ENCODE data around the gene CAPN5.

The CAPN5 gene

DNA sequence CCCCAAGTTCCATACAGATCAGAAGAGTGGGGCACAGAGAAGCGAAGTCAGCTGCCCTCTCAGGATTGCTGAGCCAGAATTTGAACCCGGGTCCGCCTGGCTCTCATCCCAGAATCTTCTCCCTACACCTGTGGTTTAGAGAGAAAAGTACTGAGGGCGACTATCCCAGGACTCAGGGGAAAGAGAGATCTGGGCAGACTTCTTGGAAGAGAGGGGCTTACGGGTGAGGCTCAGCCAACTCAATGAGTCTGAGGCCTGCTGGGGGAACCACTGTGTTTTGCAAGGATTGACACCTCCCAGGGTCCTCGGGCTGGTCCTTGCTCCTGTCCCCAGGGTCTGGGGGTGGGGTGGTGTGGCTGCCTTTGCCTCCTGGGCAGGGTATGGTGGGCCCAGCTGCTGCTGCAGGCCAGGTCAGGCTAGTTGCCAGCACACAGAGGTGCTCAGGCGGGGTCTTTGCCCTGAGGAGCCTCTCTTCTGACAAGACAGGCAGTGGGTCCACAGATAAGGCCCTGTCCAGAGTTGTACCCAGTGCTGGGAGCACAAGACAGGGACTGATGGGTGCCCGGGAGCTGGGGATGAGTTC lies 1.2 kb downstream of the CAPN5 start:
- no peak overlapping the region for H3K27ac Mint-ChIP-seq
- peaks cover 24% of the 10 kb centered on the region for H3K4me1 Mint-ChIP-seq
- peaks cover 5% of the 10 kb centered on the region for H3K36me3 Mint-ChIP-seq
- ATAC-seq (no peak), DNase-seq (ENCODE audit: low spot score in 2 of 2) (no peak)
- peak overlapping the region; percentile 75 for H3K4me3 Mint-ChIP-seq
- no peaks in the 10 kb centered on the region for H3K9me3 Mint-ChIP-seq

DNA sequence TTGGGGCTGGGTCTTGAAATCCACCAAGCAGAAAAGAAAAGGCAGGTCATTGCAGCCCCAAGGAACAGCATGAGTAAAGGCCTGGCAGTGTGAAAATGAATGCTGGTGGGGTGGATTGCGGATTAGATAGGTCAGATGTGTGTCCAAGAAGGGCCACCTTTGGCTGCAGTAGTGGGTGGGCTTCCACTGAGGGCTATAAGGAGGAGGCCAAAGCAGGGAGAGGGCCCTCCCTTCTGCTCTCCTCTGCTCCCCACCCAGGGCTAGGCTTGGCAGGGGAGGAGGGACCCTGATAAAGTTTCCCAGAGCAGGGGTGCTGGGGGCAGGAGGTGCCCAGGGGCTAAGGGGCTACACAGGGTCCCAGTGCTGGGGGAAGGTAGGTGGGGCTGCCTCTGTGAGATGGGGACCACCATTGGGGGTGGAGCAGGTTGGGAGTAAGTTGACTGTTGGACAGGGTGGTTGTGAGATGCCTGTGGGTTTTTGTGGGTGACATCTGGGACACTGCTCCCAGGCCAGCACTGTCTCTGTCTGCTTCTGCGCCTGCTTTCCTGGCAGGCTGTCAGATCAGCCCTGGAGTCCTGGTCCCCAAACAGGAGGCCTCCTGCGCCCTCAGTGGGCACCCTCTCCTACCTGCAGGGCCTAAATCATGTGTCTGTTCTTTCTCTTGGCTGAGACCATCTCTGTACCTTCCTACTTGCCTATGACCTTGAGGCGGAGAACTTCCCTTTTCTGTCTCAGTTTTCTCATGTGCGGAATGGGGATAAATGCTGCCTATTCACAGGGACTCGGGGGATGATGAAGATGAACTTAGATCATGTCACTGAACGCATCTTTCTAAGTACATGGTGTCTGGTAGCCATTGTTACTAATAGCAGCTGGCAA lies 1.9 kb downstream of the CAPN5 start:
- peaks cover 32% of the 10 kb centered on the region for H3K4me1 Mint-ChIP-seq
- peaks cover 5% of the 10 kb centered on the region for H3K36me3 Mint-ChIP-seq
- ATAC-seq (no peak), DNase-seq (ENCODE audit: low spot score in 2 of 2) (no peak)
- H3K4me3 Mint-ChIP-seq, result no peak overlapping the region
- no peak overlapping the region for H3K27ac Mint-ChIP-seq
- H3K9me3 Mint-ChIP-seq, result no peaks in the 10 kb centered on the region

DNA sequence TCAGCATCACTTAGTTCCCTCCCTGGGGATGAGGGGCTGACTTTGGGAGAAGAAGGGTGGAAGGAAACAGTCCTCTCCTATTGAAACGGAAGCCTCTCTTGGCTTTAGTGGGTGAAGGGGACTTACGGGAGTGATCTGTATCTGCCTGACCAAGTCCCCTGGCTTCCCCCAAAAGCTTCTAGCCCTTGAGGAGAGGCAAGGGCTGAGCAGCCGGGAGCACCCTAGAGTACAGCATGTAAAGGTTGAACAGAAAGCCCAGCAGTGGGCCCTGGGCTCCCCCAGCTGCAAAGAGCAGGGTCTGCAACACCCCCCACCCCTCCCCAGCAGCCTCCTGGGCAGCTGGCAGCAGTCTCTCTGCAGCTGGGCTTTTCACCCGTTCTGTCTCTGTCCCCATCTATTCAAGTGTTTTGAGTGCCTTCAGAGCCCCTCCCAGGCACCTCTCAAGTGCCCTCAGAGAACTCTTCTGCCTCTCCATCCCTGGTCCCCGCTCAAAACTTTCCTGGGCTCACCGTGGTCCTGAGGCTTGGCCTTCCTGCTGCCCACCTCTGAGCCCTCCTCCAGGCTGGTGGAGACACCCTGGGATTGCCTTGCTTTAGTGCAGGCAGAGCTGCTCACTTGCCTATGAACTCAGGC lies 2.7 kb downstream of the CAPN5 start:
- peaks cover 5% of the 10 kb centered on the region for H3K36me3 Mint-ChIP-seq
- no peak overlapping the region for H3K4me3 Mint-ChIP-seq
- H3K27ac Mint-ChIP-seq, result no peak overlapping the region
- H3K9me3 Mint-ChIP-seq, result no peaks in the 10 kb centered on the region
- peaks cover 39% of the 10 kb centered on the region for H3K4me1 Mint-ChIP-seq
- DNase-seq (ENCODE audit: low spot score in 2 of 2) (no peak), ATAC-seq (no peak)

DNA sequence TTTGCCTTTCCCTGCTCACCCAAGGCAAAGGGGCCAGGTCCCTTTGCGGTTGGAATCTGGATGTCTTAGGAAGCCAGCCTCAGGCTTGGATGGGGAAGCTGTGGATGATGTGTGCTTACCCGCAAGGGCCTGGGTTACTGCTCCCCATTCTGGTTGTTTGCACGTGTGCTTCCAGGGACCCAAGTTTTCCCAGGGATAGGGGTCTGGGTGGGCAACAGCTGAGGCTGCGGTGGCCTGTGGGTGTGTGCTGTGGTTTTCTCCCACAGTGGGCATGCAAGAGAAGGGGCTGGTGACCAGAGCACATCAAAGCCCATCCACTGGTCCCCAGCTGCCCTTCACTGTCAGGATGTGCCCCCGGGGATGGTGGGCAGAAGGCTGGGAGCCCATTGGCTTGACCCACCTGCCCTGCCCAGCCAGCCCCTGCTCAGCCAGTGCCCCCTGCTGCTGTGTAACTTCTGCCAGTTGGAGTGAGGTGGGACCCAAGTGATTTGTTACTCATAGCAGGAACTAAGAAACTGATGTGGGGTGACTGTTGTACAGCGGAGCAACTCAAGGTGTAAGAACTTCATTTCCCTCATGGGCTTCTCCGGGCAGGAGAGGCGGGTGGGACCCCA lies 3.3 kb downstream of the CAPN5 start:
- peaks cover 5% of the 10 kb centered on the region for H3K36me3 Mint-ChIP-seq
- no peak overlapping the region for H3K27ac Mint-ChIP-seq
- H3K4me3 Mint-ChIP-seq, result no peak overlapping the region
- ATAC-seq (no peak), DNase-seq (ENCODE audit: low spot score in 2 of 2) (no peak)
- peaks cover 40% of the 10 kb centered on the region for H3K4me1 Mint-ChIP-seq
- H3K9me3 Mint-ChIP-seq, result no peaks in the 10 kb centered on the region

DNA sequence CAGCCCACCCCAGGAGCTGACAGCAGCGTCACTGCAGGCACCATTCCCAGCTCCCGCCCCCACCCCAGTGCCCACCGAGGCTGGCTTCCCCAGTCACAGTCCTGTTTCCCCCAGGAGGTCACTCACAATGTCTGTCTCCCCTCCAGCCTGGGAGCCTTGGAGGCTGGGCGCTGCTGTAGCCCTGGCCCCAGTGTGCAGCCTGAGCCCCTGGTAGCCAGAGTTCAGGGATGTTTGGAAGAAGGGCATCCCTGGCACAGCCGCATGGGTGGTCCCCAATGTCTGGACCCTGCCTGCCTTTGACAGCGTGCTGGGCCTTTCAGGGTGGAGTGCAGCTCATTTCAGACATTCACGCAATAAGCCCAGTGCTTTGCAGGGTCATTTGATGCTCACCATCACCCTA lies 4.3 kb downstream of the CAPN5 start:
- H3K9me3 Mint-ChIP-seq, result no peaks in the 10 kb centered on the region
- ATAC-seq, result no peak
- H3K27ac Mint-ChIP-seq, result no peak overlapping the region
- DNase-seq (ENCODE audit: low spot score in 2 of 2), result no peak
- H3K4me3 Mint-ChIP-seq, result no peak overlapping the region
- peaks cover 5% of the 10 kb centered on the region for H3K36me3 Mint-ChIP-seq
- peaks cover 36% of the 10 kb centered on the region for H3K4me1 Mint-ChIP-seq

DNA sequence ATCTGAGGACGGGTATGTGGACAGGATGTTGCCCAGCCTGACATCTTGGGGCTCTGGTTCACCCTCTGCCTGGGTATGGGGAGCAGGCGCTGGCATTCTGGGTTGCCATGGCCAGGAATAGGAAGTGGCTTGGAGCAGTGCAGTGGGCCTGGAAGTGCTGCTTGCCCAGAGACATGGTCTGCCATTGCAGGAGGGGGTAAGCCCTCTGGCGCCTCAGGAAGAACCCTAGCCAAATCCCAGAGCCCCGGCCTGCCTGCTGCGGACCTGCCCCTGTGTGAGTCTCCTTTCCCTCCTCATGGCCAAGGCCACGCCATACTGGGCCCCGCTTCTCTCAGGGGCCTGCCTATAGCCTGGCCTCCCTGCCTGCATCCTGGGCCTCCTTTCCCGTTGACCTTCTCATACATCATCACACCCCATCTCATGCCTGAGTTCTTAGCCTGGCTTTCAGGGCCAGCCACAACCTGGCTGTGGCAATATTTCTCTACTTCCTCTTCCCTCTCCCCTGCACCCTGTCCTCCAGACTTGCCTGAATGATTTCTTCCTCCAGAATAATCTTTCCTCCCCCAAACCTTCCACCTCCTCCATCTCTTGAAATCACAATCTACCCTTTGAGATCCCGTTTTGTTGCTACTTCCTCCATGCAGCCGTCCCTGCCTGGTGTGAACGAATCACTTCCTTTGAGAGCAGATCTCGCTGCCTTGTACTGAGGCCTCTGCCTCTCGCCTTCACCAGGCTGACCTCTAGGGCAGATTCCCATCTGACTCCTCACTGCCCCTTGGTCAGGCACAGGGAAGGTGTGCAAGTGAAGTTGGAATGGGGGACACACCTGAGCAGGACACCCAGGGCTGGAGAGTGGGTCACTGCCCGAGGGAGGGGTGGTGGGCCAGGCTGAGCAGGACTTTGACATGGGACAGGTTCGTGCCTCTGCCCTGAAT lies 5.2 kb downstream of the CAPN5 start:
- Mint-ChIP-seq H3K36me3 (peaks cover 5% of the 10 kb centered on the region), H3K4me1 (peaks cover 36% of the 10 kb centered on the region), H3K27ac (peak overlapping the region; percentile 1), H3K9me3 (no peaks in the 10 kb centered on the region), H3K4me3 (peak overlapping the region; percentile 46)
- no peak for ATAC-seq
- DNase-seq (ENCODE audit: low spot score in 2 of 2), result no peak

DNA sequence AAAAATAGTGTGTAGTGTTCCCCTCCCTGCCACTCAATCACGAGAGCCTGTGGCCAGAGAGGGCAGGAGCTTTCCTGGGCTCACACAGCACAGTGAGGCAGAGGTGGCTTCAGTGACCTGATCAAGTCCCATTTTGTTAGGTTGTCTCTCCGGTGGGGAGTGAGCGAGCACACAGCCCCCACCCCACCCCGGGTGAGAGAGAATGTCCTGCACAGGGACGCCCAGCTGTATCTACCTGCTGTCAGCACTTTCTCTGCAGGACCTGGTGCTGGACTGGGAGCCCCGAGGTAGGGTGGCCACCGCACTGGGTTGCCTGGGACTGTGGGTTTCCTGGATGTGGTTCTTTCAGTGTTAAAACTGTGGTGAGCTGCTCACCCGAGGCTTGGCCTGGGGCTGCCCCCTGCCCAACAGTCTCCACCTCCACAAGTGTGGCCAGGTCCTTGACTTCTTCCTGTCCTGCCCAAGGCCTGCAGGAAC lies 6.1 kb downstream of the CAPN5 start:
- Mint-ChIP-seq H3K9me3 (no peaks in the 10 kb centered on the region), H3K36me3 (peaks cover 5% of the 10 kb centered on the region), H3K4me1 (peaks cover 35% of the 10 kb centered on the region), H3K27ac (peak overlapping the region; percentile 70), H3K4me3 (peak overlapping the region; percentile 46)
- DNase-seq (ENCODE audit: low spot score in 2 of 2), result peak in 1 of 2 donors; percentile 70
- ATAC-seq, result peak; percentile 83

DNA sequence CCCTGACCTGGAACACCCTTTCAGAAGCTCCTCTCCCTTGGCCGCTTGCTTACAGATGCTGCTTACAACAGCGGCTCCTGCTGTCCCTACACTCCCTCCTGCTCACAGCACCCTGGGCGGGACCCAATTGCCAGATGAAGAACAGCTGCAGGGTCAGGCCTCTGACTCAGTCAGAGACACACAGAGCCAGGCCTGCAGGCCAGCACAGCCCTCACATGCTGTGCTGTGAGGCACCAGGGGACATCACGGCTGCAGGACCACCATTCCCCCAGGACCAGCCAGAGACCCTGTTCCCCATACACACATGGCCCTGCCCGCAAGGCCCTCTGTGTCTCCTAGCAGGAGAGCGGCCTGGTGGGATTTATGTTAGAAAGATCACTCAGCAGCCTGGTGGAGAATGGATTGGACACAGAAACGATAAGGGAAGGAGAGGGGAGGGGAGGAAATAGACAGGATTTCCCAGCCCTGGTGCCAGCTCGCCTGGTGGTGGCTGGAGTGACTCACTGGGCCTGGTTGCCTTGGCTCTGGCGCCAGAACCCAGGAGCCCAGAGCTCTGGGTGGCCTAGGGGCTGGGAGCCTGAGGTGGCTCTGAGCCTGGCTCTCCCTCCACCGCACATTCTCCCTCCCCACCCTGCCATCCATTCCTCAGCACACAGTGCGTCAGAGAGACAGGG lies 6.7 kb downstream of the CAPN5 start:
- H3K4me1 Mint-ChIP-seq, result peaks cover 30% of the 10 kb centered on the region
- DNase-seq (ENCODE audit: low spot score in 2 of 2) (no peak), ATAC-seq (peak; percentile 80)
- H3K36me3 Mint-ChIP-seq, result no peaks in the 10 kb centered on the region
- peak overlapping the region; percentile 70 for H3K27ac Mint-ChIP-seq
- H3K4me3 Mint-ChIP-seq, result peak overlapping the region; percentile 46
- no peaks in the 10 kb centered on the region for H3K9me3 Mint-ChIP-seq

DNA sequence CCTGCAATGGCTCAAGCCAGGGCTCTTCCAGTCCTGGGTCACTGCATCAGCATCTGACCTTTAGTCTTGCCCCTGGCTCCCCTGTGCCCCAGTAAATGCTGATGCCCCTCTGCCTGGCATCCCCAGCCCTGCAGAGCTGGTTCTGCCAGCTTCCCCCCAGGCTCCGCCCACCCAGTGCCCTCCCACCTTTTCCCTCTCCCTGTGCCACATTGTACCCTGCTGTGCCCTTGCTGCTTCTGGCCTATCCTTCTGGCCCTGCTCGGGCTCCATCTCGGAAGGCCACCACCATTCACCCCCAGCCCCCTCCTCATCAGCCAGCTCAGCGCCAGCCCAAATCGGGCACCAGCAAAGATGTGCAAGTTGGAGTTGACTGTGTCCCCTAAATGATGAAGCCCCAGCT lies 7.4 kb downstream of the CAPN5 start:
- DNase-seq (ENCODE audit: low spot score in 2 of 2) (no peak), ATAC-seq (no peak)
- no peak overlapping the region for H3K4me3 Mint-ChIP-seq
- peaks cover 30% of the 10 kb centered on the region for H3K4me1 Mint-ChIP-seq
- H3K27ac Mint-ChIP-seq, result no peak overlapping the region
- no peaks in the 10 kb centered on the region for H3K36me3 Mint-ChIP-seq
- H3K9me3 Mint-ChIP-seq, result no peaks in the 10 kb centered on the region

DNA sequence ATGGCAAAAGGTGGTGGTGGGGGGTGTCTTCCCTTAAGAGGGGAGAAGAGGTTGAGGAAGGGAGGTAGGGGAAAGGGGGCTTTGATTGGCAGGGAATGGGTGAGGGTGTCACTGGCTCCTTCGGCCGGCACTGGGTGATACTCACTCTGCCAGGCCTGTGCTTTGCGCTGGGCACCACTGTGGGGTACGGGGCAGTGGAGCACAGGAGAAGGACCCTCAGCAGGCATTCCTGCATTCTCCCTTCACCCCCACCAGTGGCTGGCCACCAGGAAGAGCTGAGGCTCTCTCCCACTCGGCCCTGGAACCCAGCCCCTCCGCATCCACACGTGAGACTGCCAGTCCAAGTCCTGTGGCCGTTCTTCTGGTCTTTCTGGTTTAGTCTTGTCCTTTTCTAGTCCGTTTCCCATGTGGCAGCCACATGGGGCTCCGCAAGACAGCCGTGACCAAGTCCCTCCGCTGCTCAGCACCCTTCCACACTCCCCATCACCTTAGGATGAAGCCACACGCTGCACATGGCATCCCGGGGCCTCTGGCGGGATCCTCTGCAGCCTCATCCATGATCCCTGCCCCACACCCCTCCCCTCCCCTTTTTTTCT lies 8.0 kb downstream of the CAPN5 start:
- no peak for DNase-seq (ENCODE audit: low spot score in 2 of 2)
- Mint-ChIP-seq H3K9me3 (no peaks in the 10 kb centered on the region), H3K36me3 (no peaks in the 10 kb centered on the region), H3K4me1 (peaks cover 30% of the 10 kb centered on the region), H3K27ac (no peak overlapping the region), H3K4me3 (no peak overlapping the region)
- ATAC-seq, result no peak

DNA sequence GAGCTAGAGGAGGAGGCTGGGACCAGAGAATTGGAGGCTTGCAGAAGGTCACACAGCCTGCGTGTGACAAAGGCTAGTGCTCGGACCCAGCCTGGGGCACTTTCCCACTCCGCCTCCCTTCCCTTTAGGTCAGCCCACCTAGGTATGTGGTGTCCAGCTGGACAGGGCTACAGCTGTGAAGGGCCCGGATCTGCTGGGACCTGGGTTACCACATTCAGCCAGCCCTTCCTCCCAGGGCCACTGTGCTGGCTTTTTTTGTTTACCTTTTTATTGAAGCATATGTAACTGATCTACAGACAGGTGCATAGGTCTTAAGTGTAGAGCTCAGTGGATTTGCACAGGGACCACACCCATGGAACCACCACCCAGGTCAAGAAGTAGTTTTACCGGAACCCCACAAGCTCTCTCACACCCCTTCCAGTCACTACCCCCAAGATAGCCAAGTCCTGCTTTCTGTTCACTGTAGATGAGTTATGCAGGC lies 8.7 kb downstream of the CAPN5 start:
- no peak overlapping the region for H3K27ac Mint-ChIP-seq
- H3K36me3 Mint-ChIP-seq, result no peaks in the 10 kb centered on the region
- H3K4me1 Mint-ChIP-seq, result peaks cover 37% of the 10 kb centered on the region
- ATAC-seq, result no peak
- no peak for DNase-seq (ENCODE audit: low spot score in 2 of 2)
- H3K9me3 Mint-ChIP-seq, result no peaks in the 10 kb centered on the region
- H3K4me3 Mint-ChIP-seq, result no peak overlapping the region

DNA sequence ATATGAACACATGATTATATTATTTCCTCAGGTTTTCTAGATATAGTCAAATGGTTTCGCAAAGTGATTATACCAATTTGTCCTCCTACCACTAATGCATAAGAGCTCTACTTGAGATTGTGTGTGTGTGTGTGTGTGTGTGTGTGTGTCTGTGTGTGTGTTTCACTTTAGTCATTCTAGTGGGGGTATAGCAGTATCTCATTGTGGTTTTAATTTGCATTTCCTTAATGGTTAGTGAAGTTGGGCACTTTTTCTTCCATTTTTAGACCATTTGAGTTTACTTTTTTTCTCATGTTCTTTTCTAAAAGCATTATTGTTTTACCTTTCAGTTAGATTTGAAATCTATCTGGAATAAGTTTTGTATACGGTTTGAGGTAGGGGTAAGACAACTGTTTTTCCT lies 12.9 kb downstream of the CAPN5 start:
- peaks cover 6% of the 10 kb centered on the region for H3K36me3 Mint-ChIP-seq
- H3K27ac Mint-ChIP-seq, result no peak overlapping the region

DNA sequence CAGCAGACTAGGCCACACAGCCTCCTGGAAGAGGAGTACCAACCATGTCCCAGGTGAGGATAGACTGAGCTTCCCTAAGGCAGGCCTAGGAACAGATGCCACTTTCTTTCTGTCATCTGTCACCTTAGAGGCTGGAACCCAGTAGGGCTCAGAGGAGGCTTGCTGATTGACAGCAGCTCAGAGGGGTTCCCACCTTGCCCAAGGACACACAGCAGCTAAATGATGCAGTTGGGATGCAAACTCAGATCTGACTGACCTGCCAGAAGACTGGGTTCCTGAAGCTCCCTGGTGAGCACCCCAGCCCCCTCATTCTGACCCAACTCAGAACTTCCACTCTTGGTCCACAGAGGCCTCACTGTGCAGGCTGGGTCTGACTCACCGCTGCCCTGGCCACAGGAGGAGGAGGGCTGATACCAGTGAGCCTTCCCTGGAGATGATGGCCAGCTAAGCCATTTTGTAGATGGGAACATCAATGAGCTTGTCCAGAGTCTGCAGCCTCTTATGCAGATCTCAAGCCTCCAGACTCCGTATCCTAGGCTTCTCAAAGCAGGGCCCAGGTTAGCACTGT lies 14.0 kb downstream of the CAPN5 start:
- Mint-ChIP-seq H3K4me3 (no peak overlapping the region), H3K36me3 (peaks cover 6% of the 10 kb centered on the region), H3K9me3 (no peaks in the 10 kb centered on the region), H3K4me1 (peaks cover 34% of the 10 kb centered on the region), H3K27ac (no peak overlapping the region)
- ATAC-seq (no peak), DNase-seq (ENCODE audit: low spot score in 2 of 2) (no peak)

More for the DNA sequence above, 12.9 kb downstream of the CAPN5 start:
- Mint-ChIP-seq H3K4me1 (peaks cover 34% of the 10 kb centered on the region), H3K9me3 (no peaks in the 10 kb centered on the region), H3K4me3 (no peak overlapping the region)
- DNase-seq (ENCODE audit: low spot score in 2 of 2), result no peak
- ATAC-seq, result no peak

Data from stimulated activated effector memory CD8-positive, alpha-beta T cell treated with anti-CD3 and anti-CD28 coated beads, Interleukin-12 subunit alpha, Interleukin-12 subunit beta, amount 100 ng/mL, for 72 hours (primary cell).